ENCODE measurements around the gene CERT1.
A peak's percentile ranks its signal among the peaks of the same experiment; 100 is the strongest.
"Not testable (repeated sequence)": the region's sequence is repeated elsewhere in the genome, so short reads cannot be mapped to it uniquely, and the experiment has no call there.

CERT1 gene

DNA sequence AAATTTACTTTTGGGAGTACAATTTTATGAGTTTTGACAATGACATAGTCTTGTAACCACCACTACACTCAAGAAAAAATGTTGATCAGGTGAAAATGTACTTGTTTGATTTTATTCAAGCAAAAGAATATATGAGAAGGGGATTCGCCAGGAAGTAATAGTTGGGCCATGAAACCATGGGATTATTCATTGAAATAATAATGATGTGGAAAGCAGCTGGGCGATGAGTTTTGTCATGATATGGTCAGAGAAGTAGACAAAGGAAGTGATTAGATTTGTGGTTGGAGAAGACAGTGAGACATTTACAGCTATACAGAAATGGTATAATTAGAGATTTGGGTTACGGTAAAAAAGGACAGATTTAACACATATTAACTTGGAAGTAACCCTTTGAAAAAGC lies 163.2 kb downstream of the CERT1 start:
- DNase-seq (ENCODE audit: low spot score), result no peak

DNA sequence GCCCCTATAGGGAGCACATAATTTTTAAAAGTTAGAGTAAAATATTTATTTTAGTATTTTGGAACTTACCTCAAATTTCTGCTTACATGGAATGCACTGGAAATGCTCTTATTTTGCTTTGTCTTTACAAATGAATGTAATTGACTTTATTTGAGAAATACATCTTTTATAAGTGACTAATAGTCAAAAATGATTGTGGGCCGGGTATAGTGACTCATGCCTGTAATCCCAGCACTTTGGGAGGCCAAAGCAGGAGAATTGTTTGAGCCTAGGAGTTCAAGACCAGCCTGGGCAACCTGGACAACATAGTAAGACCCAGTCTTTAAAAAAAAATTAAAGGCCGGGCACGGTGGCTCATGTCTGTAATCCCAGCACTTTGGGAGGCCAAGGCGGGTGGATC lies 168.6 kb downstream of the CERT1 start:
- DNase-seq (ENCODE audit: low spot score), result no peak

DNA sequence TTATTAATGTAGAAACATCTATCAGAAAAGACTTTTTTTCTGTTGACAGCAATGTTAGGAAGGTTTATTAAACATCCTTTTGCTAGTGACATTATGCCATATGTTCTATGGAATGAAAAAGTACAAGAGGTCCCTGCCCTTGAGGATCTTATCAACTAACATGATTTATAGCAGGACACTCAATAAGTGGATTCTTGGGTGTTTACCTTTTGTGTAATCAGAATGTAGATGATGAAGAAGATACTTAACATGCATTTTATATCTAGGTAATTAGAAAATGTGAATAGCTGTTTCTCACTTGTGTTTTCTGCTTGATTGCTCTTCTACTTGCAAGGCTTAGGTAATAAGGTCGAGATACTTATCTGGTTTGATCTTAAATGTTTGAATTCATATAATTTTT lies 169.5 kb downstream of the CERT1 start:
- no peak for DNase-seq (ENCODE audit: low spot score)

DNA sequence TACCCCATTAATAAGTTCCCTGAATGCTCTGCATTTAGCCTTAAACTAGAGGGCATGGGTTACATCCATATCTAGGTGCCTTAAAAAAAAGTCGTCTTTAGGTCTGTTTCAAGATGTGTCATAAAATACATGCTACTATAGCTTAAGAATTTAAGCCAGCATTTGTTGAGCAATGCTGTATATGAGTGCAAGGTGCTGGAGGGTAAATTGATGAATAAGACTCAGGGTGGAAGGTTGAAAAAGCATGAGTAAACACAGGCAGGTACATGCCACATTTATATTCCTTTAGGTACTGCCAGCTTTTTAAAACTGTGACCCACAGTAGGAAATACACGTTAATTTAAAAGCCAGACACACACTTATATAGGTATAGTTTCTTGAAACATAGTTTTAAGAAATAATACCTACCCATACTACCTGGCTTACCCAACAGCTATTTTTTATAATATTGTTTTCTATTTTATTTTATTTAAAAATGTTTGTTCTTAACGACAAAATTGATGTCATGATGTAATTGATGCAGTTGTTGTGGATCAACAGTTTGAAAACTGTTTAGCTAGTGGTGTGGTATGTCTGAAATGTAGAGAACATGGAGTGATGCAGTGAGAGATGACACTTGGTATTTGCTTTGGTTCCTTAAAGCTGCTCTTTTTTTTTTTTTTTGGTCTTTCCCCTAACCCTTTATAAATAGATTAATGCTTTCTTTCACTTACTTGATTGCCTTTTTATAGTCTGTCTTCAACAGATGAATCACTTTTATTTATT lies 170.5 kb downstream of the CERT1 start:
- DNase-seq (ENCODE audit: low spot score), result no peak

DNA sequence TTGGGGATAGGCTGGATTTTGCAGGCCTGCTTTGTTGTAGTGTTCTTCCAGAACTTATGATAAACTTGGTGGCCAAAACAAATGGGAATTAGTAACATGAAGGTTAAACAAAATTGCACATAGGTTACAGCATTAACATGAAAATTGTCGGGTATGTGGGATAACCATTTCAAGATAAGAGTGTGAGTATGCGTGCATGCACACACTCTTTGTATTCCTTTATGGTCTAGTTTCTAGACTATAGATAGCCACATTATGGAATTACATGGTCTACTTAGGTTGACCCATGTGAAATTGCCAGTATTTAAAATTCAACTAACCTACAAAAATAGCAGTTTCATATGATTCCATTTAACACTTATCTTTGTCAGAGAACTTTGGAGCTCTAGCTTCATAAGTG lies 173.0 kb downstream of the CERT1 start:
- DNase-seq (ENCODE audit: low spot score), result no peak

DNA sequence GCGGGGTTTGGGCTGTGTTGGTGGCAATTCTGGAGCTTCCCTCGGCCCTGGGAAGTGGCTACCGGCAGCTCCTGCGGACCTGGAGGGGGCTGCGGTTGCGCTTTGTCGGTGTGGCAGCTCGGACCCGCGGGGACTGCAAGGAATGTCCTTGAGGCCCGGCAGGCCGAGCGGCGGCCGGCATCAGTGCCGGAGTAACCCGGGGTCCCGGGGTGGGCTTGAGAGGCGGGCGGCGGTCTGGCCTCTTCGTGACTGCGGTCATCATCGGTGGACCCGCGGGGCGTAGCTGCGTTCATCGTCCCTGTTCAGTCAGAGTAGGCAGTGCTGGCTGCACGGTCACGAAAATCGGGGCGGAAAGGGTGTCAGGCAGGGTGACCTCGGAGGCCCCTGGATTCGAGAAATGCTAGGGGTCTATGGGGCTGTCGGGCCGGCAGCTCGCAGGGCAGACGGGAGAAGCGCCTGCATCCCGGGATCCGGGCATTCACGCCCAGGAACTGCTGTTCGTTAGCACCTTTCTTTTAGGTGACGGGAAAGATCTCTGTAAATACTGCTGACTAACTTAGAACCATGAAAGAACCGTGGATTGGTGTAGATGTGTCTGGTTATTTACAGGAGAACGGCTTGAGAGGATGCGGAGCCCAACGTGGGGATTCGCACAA lies 173.9 kb downstream of the CERT1 start:
- peak; percentile 2 for DNase-seq (ENCODE audit: low spot score)

DNA sequence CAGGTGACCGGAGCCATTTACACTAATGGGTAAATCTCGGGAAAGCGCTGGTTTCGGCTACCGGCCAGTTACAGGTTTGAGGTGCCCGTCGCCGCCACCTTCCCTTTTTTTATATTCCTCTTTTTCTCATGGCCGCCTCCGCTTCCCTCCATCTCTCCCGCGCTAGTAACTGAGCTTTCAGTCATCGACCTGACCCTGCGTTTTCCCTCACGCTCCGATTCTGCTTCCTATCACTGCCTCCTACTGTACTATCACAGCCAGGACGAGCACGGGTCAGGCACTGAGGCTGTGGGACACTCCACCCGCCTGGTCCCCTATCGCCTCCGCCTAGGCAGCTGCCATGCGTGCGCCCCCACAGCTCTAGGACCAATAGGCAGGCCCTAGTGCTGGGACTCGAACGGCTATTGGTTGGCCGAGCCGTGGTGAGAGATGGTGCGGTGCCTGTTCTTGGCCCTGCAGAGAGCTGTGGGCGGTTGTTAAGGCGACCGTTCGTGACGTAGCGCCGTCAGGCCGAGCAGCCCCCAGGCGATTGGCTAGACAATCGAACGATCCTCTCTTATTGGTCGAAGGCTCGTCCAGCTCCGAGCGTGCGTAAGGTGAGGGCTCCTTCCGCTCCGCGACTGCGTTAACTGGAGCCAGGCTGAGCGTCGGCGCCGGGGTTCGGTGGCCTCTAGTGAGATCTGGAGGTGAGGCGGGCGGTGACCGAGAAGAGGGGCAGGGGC lies 174.7 kb downstream of the CERT1 start, which contains the start of gene HMGCR:
TSS of gene HMGCR (plus strand) at position 606 of the 722 bp plus-strand sequence. CDS start 5,386 bp downstream, outside the sequence.
- peak; percentile 97 for DNase-seq (ENCODE audit: low spot score)

DNA sequence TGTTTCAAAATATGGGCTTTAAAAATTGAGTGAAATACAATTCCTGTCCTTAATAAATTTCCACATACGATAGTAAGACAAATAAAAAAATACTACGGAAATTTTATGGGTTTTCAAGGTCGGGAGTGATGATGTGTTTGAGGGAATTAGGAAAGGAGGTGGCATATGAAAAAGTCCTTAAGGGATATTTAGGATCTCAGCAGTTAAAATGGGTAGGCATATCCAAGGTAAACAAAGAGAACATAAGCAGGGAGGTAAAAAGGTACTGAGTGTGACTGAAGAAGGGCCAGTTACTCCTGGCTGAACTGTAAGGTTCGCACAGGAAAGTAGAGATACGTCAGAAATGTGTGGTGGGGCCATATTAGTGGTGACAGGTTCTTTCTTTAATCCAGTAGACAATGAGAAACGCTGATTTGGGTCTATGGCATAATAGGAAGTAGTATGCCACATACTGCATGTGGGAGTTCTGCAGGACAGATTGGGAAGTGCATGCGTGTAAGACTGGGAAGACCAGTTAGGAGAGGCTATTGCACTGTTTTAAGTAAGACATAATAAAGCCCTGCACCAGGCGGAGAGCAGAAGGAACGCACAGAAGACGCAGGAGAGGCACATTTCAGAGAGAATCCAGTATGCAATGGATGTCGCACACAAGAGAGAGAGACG lies 175.3 kb downstream of the CERT1 start:
- peak; percentile 9 for DNase-seq (ENCODE audit: low spot score)

DNA sequence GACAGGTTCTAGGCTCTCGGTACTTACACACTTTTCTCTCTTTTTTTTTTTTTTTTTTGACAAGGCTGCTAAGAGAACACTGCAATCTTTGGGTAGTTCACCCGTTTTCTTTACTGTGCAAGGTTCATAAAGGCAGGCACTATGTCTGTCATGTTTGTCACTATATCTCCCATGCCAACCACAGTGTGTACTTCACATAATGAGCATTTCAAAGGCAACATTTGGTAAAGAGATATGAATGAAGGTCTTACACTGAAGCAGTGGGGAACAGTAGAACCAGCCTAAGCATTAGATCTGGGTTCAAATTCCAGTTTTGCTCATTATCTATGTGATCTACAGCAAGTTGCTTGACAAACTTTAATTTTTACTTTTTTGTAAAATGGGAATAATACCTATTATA lies 175.9 kb downstream of the CERT1 start:
- no peak for DNase-seq (ENCODE audit: low spot score)

DNA sequence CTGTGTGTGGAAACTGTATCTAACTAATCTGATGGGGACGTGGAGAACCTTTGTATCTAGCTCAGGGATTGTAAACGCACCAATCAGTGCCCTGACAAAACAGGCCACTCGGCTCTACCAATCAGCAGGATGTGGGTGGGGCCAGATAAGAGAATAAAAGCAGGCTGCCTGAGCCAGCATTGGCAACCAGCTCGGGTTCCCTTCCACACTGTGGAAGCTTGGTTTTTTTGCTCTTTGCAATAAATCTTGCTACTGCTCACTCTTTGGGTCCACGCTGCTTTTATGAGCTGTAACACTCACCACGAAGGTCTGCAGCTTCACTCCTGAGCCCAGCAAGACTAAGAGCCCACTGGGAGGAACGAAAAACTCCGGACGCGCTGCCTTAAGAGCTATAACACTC lies 177.0 kb downstream of the CERT1 start:
- not testable (repeated sequence) for DNase-seq (ENCODE audit: low spot score)

DNA sequence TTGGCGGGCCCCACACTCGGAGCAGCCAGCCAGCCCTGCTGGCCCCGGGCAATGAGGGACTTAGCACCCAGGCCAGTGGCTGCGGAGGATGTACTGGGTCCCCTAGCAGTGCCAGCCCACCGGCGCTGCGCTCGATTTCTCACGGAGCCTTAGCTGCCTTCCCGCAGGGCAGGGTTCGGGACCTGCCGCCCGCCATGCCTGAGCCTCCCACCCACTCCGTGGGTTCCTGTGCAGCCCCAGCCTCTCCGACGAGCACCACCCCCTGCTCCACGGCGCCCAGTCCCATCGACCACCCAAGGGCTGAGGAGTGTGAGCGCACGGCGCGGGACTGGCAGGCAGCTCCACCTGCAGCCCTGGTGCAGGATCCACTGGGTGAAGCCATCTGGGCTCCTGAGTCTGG lies 177.7 kb downstream of the CERT1 start:
- DNase-seq (ENCODE audit: low spot score), result not testable (repeated sequence)

DNA sequence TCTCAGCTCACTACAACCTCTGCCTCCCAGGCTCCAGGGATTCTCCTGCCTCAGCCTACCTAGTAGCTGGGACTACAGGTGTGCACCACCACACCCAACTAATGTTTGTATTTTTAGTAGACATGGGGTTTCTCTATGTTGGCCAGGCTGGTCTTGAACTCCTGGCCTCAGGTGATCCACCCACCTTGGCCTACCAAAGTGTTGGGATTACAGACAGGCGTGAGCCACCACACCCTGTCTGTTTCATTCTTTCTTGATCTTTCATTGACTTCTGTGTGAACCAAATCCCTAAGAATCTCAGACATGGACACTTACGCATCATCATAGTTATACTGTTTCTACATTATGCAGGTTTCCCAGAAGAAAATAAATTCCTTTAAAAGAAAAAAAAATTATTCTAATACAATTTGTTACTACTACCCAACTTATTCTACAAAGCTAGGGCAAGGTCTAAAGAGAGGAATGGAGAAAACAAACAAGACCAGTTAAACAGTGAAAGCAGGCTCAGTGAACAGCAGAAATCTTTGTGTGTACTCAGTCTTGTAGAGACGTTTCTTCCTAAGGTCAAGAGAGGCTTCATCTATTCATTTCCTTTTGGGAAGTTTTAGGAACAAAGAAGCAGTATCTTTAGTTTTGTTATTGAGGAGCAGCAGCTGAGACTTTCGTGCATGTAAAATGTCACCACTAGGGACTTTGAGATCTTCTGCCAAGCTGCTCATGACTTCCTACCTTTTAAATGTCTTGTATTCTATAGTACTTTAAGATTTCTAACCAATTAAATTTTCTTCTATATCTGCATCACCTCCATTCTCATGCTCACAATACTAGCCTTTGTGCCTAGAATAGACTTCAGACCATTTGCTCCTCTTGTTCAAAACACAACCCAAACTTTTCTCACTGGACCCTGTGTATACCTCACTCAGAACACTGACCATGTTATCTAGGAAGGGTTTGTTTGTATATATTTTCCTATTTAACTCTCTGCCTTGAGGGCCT lies 180.0 kb downstream of the CERT1 start:
- no peak for DNase-seq (ENCODE audit: low spot score)

DNA sequence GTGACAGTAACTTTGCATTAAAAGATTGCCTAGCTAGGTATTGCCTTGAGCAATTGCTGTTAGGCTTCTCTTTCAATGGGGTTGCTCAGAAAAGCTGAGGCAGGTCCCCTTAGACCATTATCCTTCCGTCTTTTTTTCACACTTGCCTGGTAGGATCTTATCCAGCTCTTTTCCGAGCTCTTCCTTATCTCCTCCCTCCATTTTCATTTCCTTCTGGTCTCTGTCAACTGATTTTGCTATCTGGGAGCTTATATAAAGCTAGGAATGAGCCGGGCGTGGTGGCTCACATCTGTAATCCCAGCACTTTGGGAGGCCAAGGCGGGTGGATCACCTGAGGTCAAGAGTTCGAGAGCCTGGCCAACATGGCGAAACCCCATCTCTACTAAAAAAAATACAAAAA lies 181.0 kb downstream of the CERT1 start:
- DNase-seq (ENCODE audit: low spot score), result no peak

All from CD4-positive, alpha-beta T cell treated with Interleukin-6 at 100 ng/mL for 8 hours (primary cell).